ENCODE results near the gene KDM4B.

Gene KDM4B

GRCh38 chr19:5127717-5128116, 158.8 kb downstream of the KDM4B start:
- no peak for DNase-seq

DNA sequence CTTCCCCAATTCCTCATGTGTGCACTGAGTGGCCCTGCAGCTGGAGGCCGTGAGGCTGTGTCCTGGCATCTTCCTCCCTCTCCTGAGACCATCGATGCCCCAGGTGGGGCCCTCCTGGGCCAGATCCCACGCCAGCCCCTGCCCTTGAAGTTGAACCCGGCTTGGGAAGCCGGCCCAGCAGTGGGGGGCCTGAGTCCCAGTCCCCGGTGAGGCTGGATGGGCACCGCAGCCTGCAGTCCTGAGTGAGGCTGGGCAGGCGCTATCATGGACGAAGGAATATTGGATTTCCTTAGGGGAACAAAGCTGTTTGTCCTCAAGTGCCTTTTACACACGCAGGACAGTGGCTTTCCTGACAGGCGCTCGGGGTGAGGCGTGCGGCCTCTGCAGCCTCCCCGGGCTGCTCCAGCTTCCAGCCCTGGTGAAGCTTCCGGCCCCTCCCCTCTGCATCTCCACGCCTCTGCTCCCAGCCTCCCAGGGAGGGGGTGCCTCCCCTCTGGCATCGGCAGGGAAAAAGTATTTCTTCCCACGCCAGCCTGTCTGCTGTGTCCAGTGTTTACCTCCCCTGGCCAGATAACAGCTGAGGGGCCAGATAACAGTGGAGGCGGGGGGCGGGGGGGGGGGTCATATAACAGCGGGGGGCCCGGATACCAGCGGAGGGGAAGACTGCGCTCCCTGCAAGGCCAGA, 159.5 kb downstream of the KDM4B start:
- no peak for DNase-seq

- peak; percentile 26 for DNase-seq
Observed at GRCh38 chr19:5128936-5129389, 160.1 kb downstream of the KDM4B start.

DNA sequence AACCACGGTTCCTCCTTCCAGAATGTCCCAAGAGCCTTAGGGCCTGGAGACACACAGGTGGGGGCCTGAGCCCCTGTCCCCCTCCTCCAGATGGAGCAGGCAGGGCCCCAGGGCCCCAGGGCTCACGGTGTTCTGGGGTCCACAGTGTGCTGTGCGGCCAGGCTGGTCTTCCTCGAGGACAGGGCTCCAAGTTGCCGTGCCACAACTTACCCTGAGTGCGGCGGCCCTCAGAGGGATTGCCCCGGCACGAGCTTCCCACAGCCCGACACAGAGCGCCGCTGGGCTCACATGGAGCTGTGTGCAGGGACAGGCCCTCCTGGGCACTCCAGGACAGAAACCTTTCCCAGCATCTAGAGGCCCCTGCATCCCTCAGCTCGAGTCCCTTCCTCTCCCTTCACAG, 160.8 kb downstream of the KDM4B start:
- DNase-seq, result no peak

- no peak for DNase-seq
Observed at GRCh38 chr19:5130371-5131030, 161.6 kb downstream of the KDM4B start.

GRCh38 chr19:5131031-5131505, 162.2 kb downstream of the KDM4B start:
- no peak for DNase-seq

- DNase-seq, result no peak
Observed at GRCh38 chr19:5131506-5132205, 162.7 kb downstream of the KDM4B start.

DNA sequence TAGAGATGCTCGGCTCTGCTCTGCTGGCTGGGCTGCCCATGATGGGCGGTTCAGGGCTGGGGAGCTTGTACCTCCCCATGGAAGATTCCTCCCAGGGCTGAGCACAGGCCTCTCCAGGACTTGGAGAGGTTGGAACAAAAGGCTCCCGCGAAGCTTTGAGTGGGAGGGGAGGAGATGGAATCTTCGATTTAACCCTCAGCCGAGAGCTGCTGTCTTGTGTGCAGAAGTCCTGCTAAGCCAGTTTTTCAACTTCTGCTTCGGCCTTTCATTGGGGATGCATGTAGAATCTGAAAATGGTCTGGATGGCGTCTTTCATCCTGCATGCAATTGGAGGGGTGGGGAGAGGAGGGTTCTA, 163.3 kb downstream of the KDM4B start:
- no peak for DNase-seq

DNA sequence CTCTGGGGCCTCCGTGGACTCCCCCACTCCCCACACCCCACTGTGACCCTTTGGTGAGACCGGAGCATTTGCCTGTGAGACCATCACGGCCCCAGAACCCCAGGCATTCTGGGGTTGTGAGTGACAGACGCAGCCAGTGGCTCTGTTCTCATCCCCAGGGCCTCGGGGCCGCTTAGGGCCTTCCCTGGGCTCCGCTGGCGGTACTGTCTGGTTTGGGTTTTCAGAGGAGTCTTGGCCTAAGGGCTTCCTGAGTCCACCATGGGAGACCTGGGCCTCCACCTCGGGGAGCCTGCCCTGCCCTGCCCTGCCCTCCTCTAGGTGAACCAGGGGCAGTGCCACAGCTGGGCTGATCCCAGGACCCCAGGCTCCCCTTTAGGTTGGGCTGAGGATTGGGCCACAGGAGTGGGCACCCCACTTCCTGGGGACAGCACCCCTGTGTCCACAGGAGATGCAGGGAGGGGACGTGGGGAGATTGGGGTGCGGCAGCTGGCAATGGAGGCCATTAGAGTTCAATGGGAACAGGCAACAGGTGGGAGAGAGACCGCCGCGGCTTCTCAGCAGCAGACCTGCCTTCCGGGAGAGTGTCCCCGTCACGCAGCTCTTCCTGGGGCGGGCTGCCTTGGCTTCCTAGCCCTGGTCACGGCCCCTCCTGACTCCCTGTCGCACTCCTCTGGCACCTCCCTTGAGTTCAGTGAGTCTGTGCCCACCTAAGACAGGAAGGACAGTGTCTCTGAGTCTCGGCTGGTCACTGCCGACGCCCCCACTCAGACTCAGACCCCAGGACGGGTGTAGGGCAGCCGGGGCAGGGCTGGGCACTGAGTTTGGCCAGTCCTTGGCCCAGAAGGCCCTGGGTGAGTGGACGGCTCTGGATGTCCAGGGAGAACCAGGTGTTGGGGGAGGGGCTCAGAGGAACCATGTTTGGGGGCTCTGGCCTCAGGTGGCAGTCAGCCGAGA, 164.1 kb downstream of the KDM4B start:
- DNase-seq, result no peak

DNA sequence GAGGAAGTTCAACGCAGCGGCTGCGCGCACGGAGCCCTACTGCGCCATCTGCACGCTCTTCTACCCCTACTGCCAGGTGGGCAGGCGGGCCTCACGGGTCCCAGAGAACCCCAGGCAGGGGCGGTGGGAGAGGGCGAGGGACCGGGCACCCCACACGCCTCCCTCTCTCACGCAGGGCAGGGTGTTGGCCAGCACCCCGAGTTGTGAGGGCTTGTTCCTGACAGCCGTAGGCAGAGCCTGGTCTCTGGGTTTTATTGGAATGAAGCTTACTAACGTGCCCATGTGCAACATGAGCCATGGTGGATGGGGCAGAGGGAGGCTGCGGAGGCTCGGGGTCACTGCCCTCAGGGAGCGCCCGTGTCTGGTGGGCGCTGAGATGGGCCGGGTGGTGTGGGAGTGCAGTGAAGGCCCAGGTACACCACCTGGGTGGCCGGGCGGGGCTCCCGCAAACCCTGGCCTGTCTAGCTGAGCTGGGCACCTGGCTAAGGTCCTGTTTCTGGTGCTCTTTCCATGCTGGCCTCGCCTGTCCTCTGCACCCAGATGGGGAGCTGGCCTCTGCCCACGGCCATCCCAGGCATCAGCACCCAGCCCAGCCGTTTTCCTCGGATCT, 165.2 kb downstream of the KDM4B start:
- no peak for DNase-seq

GRCh38 chr19:5134691-5135090, 165.8 kb downstream of the KDM4B start:
- DNase-seq, result no peak

GRCh38 chr19:5136073-5136855, 167.4 kb downstream of the KDM4B start:
- no peak for DNase-seq

DNA sequence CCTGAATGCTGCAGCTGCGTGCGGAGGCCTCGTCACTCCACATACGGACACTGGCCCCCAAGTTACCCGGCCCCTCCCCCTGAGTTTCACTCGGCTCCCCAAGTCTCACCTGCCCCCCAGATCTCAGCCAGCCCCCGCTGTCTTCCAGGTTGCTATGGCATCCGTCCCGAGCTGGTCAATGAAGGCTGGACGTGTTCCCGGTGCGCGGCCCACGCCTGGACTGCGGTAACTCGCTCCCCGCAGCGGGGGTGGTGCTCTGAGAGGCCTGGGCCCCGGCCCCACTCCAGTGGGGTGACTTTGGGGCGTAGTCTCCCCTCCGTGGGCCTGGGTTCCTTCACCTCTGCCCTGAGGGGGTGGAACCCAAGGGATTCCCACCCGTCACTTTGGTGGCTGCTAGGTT, 168.2 kb downstream of the KDM4B start:
- DNase-seq, result no peak

DNA sequence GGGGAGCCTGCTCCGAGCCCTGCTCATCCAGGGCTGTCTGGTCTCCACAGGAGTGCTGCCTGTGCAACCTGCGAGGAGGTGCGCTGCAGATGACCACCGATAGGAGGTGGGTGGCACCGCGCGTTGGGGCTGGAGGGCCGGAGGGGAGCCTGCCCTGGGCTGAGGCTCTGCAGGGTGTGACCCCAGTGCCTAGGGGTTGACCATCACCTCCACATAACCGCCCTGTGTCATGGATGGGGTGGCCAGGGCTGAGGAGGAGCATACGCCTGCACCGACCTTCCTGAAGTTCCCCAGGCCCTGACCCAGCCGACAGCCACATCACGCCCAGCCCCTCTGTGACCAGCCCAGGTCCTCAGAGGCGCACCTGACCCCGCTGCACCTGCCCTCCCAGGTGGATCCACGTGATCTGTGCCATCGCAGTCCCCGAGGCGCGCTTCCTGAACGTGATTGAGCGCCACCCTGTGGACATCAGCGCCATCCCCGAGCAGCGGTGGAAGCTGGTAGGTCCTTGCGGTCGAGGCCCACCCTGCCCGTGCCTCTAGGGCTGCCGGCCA, 168.7 kb downstream of the KDM4B start:
- no peak for DNase-seq

DNA sequence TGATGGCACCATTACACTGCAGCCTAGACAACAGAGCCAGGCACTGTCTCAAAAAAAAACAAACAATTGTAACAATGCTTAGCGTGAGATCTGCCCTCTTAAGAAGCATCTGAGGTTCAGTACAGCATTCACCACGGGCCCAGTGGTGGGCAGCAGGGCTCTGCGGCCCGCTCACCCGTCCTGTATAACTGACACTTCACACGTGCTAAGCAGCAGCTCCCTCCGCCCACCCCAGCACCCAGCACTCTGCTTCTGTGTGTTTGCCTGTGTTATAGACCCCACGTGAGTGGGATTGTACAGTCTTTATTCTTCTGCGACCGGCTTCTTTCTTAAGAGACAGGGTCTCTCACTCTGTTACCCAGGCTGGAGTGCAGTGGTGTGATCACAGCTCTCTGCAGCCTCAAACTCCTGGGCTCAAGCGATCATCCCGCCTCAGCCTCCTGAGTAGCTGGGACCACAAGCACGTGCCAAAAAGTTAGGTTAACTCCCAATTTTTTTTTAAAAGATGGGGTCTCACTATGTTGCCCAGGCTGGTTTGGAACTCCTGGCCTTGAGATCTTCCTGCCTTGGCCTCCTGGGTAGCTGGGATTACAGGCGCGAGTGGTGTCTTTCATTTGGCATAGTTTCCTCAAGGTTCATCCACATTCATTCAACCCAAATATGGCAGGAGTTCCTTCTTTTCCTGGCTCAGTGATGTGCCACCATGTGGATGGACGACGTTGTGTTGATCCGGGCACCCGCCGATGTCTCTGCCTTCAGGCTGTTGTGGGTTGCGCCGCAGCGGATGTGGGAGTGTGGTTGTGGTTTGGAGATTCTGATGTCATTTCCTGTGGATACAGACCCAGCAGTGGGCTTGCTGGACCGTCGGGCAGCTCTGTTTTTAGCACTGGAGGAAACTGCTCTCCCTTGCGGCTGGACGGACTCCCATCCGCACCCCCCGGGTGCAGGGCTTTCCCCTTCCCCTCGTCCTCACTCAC, 170.0 kb downstream of the KDM4B start:
- DNase-seq, result peak; percentile 90

DNA sequence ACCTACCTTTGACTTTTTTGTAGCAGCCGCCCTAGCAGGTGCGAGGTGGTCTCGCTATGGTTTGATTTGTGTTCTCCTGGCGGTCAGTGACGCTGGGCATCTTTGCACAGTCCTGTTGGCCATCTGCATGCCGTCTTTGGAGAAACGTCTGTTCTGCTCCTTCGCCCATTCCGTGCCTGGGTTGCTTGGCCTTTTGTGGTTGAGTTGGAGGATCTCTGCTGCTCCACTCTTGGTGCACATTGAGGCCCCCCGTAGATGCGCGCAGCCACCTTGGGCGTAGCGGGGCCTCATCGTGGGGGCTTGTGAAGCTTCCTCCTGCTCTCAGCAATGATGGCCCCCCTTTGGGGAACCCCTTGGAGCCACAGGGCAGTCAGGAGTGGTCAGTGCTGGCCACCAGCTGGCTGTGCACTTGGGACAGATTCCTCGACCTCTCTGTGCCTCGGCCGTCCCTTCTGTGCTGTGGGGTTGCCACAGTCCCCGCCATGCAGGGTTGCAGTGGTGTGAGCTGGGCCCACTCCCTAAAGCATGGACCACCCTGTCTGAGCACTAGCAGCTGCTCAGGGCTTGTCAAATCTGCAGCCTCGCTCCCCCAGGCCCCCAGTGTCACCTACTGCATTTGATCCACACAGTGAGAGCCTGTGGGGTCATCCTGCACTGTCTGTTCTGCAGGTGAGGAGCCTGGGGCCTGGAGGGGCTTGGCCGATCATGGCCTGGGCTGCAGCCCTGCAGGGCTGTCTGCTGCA, 170.8 kb downstream of the KDM4B start:
- no peak for DNase-seq

GRCh38 chr19:5141129-5141849, 172.4 kb downstream of the KDM4B start:
- no peak for DNase-seq
